GM19035 (cell line): ENCODE data around the gene FRG1.
"Not testable (repeated sequence)": the region's sequence is repeated elsewhere in the genome, so short reads cannot be mapped to it uniquely, and the experiment has no call there.

Source experiments
- ATAC-seq: cut with Tn5 transposase; IDR thresholded peaks from one replicate; pipeline ENCODE4 v1.9.1; 2021; ENCODE audit not compliant: unreplicated experiment

Gene FRG1

GRCh38 chr4:189940178-189941004 is at the start of gene FRG1:
TSS of gene FRG1 (plus strand) at chr4:189940872. CDS start at chr4:189941010, 138 bp downstream.
- peak; percentile 99 for ATAC-seq

GRCh38 chr4:189897667-189898066 is 43.0 kb upstream of the FRG1 start:
- no peak for ATAC-seq

DNA sequence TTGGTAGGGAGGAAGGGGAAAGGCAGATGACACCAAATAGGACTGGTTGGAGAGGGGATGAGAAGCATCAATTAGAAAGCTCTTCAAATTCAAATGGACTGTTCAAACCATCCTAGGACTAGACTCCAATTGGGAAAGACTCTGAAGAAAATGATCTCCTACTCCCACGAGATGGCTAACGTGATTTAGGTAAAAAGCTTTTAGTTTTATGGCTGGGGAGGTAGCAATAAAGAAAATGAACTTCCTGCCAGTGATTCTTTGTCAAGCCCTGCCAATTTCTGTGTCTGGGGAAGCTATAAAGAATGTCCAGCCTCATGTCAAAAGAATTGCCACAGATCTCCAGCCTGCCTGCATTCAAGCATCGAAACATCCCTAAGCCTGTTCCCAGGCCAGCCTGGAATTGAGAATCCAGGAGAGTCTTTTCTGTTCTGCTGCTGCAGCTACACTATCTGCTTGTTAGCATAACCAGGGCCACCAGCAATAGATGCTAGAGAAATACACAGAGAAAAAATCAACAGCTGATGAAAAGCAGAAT is 41.1 kb upstream of the FRG1 start:
- ATAC-seq = not testable (repeated sequence)

GRCh38 chr4:189904420-189905027 is 36.1 kb upstream of the FRG1 start:
- peak; percentile 68 for ATAC-seq

- ATAC-seq = no peak
Measured at GRCh38 chr4:189912170-189912569, 28.5 kb upstream of the FRG1 start.

GRCh38 chr4:189917161-189917891 is 23.3 kb upstream of the FRG1 start:
- ATAC-seq = no peak

DNA sequence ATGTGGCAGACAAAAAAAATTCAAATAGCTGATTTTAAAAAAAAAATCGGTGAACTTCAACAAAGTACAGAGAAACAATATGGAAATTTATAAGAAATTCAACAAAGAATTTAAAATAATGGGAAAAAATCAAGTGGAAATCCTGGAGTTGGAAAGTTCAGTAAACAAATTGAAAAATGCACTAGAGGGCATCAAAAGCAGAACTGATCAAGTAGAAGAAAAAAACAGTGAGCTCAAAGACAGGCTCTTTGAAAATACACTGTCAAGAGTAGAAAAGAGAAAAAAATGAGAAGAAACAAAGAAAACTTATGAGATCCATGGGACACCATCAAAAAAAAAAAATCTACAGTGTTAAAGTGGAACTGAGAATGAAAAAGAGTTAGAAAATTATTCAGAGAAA is 19.6 kb upstream of the FRG1 start:
- no peak for ATAC-seq

DNA sequence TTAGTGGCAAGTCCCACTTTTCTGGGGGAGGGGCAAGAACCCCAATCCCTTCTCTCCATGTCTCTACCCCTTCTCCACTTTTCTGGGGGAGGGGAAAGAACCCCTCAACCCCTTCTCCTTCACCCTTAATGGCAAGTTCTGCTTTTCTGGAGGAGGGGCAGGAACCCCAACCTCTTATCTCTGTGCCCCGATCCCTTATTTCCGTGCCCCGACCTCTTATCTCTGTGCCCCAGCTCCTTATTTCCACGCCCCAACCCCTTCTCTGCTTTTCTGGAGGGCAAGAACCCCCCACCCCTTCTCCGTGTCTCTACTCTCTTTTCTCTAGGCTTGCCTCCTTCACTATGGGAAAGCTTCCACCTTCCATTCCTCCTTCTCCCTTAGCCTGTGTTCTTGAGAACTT is 13.9 kb upstream of the FRG1 start:
- not testable (repeated sequence) for ATAC-seq

GRCh38 chr4:189941005-189941450 is 356 bp downstream of the FRG1 start:
- no peak for ATAC-seq

- not testable (repeated sequence) for ATAC-seq
Measured at GRCh38 chr4:189942412-189942811, 1.7 kb downstream of the FRG1 start.

DNA sequence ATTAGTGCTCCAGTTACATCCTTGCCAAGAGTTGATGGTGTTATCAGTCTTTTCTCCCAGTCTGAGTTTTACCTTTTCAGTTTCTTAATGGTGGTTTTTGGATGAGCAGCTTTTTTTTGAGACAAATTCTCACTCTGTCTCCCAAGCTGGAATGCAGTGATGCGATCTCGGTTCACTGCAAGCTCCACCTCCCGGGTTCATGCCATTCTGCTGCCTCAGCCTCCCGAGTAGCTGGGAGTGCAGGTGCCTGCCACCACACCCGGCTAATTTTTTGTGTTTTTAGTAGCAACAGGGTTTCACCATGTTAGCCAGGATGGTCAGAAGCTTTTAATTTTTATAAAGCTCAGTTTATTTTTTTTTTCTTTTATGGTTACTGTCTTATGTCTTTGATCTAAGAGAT is 3.4 kb downstream of the FRG1 start:
- ATAC-seq = not testable (repeated sequence)

GRCh38 chr4:189946906-189947305 is 6.2 kb downstream of the FRG1 start:
- ATAC-seq = not testable (repeated sequence)

DNA sequence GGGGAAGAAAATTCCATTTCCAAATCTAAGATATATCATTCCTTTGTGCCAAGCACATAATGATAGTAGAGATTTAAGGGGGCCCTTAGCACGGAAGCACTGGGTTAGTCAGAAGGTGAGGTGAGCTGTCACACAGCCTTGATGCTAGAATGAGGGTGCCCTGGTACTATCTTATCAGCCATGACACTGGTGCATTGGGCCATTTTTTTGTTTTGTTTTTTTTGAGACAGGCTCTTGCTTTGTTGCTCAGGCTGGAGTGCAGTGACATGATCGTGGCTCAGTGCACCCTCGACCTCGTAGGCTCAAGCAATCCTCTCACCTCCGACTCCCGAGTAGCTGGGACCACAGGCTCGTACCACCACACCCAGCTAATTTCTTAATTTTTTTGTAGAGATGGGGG is 7.8 kb downstream of the FRG1 start:
- not testable (repeated sequence) for ATAC-seq

DNA sequence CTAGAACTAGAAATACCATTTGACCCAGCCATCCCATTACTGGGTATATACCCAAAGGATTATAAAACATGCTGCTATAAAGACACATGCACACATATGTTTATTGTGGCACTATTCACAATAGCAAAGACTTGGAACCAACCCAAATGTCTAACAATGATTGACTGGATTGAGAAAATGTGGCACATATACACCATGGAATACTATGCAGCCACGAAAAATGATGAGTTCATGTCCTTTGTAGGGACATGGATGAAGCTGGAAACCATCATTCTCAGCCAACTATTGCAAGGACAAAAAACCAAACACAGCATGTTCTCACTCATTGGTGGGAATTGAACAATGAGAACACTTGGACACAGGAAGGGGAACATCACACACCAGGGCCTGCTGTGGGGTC is 28.6 kb downstream of the FRG1 start:
- not testable (repeated sequence) for ATAC-seq

DNA sequence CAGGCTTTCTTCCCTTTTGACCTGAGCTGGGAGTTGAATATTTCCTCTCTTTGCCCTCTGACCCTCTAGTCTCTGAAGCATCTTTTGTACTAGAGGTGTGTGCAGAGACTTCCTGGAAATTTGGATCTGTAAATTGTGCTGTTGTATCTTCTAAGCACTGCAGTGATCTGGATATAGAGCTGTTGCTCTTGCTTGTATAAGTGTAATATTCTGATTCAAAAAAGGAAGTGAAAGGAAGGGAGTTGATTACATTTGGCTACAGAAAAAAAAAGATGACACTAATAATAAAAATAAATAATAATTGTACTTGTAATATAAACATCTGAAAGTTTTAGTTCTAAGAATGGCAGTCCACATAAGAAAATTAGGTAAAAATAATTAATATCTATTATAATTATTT is 33.0 kb downstream of the FRG1 start:
- no peak for ATAC-seq

DNA sequence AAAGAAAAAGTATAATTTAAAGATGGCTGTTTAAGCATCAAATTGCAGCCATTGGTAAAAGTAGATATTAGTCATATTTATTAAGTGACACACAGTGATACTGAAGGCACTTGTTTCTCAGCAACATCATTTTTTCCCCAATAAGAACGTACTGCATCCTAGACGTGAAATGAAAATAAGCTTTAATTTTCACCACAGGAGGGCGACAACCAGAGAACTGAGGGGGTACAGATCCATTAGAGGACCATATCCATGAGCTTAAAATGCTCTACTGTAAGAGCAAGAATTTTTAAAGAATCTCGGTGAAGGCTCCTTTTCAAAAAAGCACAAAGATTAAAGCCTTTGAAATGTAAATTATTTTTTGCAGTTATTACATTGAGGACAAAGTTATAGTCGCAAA is 33.4 kb downstream of the FRG1 start:
- no peak for ATAC-seq

- no peak for ATAC-seq
Measured at GRCh38 chr4:189979196-189980047, 38.8 kb downstream of the FRG1 start.

DNA sequence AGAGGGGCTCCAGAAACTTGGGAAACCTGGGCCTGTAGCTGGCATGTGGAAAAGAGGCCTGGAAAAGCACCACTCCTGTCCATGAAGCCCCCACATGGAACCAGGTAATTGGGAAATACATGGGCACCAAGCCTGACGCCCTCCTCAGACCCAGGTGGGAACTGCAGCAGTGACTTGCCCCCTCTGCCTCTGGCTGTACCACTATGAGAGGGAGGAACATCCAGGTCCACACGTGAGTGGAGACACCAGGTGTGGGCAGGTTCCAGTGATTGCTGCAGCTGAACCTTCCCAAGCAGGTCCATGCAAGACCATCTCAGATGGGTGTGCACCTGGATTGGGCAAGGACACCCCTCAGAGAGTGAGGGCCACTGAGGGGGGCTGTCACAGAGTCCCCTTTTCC is 39.6 kb downstream of the FRG1 start:
- ATAC-seq = not testable (repeated sequence)

- ATAC-seq = no peak
Measured at GRCh38 chr4:189981970-189982369, 41.3 kb downstream of the FRG1 start.

DNA sequence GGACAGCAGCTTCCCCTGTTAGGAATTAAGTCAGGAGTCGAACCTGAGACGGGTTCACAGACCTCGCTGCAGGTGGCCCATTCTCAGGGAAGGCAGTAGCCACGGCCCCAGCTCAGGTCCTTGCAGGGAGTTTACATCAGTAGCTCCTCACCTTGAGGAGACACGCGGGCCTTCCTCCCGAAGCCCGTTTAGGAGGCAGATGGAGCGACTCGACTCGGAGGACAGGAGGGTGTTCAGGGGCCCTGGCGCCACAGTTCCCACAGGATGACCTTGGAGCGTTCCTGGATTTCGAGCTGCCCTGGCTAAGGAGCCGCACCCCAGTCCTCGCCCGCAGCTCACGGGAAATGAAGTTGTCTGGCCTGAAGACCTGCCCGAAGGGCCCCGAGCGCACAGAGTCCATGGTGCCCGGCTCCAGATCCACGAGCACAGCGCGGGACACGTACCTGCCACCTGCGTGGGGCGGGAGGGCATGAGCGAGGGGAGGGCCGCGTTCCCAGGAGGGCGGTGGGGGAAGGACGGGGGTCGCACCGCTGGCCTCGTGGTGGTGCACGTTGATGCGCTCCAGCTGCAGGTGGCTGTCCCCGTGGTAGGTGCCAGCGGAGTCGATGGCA is 43.3 kb downstream of the FRG1 start:
- not testable (repeated sequence) for ATAC-seq
